ENCODE data around the gene RAD51B. TPM values are rescaled to one million over a fixed set of nuclear protein-coding genes. Genes with fewer than 3 reads are reported as not detected.

Gene RAD51B
- total RNA-seq, 4 donors from 2014 or later = 12.6 to 26.4 (median 16.7) TPM

DNA sequence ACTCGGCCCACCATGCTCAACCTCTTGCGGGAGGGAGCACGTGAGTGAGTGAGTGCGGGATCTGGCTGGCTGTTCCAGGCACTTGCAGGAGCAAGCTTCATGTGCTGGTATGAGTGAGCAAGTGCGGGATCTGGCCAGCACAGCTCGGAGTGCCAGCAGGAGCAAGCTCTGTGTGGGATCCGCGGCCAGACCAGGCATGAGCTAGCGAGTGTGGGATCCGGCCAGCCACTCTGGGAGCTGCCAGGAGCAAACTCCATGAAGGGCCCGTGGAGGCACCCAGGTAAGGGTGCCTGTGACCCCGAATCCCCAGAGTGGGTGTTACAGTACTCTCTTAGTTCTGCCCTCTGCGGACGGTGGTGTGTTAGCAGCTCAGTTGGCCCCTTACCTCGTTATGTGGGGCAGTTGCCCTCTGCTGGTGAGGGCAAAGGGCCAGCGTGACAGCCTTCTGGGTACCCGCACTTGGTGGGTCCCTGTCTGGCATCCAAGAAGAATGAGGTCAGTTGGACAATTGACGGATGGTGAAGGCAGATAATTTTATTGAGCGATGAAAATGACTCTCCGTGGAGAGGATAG, 38.3 kb downstream of the RAD51B start:
- Histone ChIP-seq H3K27me3 (no peaks in the 10 kb centered on the region), H3K27ac (no peak overlapping the region), H3K4me1 (no peaks in the 10 kb centered on the region), H3K9me3 (no peaks in the 10 kb centered on the region), H3K4me3 (no peak overlapping the region), H3K36me3 (no peaks in the 10 kb centered on the region)
- DNase-seq (ENCODE audit: low spot score in 2 of 2) = no peak
- 87 to 89% methylated on average over 12 to 20 of the region's 20 CpGs for WGBS, 2 donors
- TF ChIP-seq POLR2A (IDR thresholded peaks at IDR 0.05) = no peak
- TF ChIP-seq, protein P1, sequence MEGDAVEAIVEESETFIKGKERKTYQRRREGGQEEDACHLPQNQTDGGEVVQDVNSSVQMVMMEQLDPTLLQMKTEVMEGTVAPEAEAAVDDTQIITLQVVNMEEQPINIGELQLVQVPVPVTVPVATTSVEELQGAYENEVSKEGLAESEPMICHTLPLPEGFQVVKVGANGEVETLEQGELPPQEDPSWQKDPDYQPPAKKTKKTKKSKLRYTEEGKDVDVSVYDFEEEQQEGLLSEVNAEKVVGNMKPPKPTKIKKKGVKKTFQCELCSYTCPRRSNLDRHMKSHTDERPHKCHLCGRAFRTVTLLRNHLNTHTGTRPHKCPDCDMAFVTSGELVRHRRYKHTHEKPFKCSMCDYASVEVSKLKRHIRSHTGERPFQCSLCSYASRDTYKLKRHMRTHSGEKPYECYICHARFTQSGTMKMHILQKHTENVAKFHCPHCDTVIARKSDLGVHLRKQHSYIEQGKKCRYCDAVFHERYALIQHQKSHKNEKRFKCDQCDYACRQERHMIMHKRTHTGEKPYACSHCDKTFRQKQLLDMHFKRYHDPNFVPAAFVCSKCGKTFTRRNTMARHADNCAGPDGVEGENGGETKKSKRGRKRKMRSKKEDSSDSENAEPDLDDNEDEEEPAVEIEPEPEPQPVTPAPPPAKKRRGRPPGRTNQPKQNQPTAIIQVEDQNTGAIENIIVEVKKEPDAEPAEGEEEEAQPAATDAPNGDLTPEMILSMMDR (IDR thresholded peaks at IDR 0.05) = no peak
- TF ChIP-seq EP300 (IDR thresholded peaks at IDR 0.05) = no peak

DNA sequence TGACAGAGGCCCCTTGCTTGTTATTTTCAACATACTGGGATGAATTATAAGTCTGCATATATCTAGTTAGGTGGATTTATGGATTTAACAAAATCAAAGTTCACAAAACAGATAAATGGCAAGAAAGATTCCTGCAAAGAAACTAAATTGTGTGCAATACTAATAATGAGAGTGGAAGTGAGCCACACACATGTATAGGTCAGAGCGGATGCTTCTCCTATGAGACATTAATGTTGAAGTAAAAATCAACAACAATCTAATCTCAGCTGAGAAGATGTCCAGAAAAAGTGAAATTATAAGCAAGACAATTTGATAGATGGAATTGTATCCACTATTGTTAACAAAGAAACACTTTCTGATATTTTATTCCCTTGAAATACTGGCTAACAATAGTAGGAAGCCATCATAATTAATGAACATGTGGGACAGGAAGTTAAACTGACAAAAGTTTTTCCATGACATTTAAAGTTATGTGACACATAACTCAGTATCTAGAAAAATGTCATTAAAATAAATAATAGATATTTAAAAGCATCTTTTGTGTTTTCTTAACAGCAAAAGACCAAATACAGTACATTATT, 39.7 kb downstream of the RAD51B start:
- Histone ChIP-seq H3K9me3 (no peaks in the 10 kb centered on the region), H3K27ac (no peak overlapping the region), H3K4me3 (no peak overlapping the region), H3K36me3 (no peaks in the 10 kb centered on the region), H3K4me1 (no peaks in the 10 kb centered on the region), H3K27me3 (no peaks in the 10 kb centered on the region)
- DNase-seq (ENCODE audit: low spot score in 2 of 2) = no peak
- no peak for TF ChIP-seq EP300 (IDR thresholded peaks at IDR 0.05)
- TF ChIP-seq, protein P1 (IDR thresholded peaks at IDR 0.05) = no peak
- TF ChIP-seq POLR2A (IDR thresholded peaks at IDR 0.05) = no peak
- 86 to 91% methylated on average over 1 of the region's 1 CpG for WGBS, 2 donors

DNA sequence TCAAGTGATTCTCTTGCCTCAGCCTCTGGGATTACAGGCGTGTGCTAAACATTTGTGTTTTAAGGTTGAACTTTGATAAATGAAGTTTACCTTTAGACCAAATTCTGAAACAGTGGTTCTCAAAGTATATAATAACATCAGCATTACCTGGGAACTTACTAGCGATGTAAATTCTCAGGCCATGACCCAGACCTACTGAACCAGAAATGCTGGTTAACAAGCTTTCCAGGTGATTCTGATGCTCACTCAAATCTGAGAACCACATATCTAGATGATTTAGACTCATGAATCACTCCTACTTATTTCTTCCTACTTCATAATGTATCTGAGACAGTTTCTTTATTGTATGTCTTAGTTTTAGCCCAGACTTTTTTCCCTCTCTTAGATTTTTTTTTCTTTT, 43.6 kb downstream of the RAD51B start:
- WGBS, 2 donors = 94 to 98% methylated on average over 2 of the region's 2 CpGs
- no peaks in the 10 kb centered on the region for H3K27me3 ChIP-seq
- no peak for DNase-seq (ENCODE audit: low spot score in 2 of 2)

DNA sequence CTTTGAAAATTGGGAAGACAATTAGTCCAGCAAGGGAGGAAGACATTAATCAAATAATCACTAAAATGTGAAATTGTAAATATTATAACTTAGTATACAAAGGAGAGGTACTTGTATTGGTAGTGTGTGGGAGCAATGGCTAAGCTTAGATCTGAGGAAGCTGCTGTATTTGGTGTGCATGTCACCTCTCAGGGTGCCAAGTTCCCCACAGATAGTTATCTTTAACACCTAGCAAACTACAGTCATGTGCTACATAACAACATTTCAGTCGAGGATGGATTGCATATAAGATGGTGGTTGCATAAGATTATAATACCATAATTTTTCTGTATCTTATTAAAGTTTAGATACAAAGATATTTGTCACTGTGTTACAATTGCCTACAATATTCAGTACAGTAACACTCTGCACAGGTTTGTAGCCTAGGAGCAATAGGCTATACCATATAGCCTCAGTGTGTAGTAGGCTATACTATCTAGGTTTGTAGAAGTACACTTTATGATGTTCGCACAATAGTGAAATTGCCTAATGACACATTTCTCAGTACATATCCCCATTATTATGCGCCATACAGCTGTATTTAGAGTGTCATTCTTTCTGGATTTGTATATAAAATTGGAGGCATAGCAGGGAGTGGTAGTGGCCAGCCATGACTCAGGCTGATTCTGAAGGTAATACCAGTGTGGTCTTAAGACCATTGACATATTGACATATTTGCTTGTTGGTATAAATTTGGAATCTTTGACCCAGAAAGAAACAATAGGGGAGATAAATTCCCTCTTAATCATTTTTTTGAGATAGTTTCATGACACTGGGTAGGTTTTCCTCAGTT, 55.8 kb downstream of the RAD51B start:
- Histone ChIP-seq H3K4me1 (no peaks in the 10 kb centered on the region), H3K9me3 (no peaks in the 10 kb centered on the region), H3K36me3 (no peaks in the 10 kb centered on the region), H3K27ac (no peak overlapping the region), H3K4me3 (no peak overlapping the region), H3K27me3 (no peaks in the 10 kb centered on the region)
- TF ChIP-seq, protein P1 (IDR thresholded peaks at IDR 0.05) = no peak
- TF ChIP-seq EP300 (IDR thresholded peaks at IDR 0.05) (no peak), POLR2A (IDR thresholded peaks at IDR 0.05) (no peak)
- WGBS, 2 donors = 88 to 91% methylated on average over 3 of the region's 3 CpGs
- DNase-seq (ENCODE audit: low spot score in 2 of 2) = no peak

More for the DNA sequence above, 43.6 kb downstream of the RAD51B start:
- Histone ChIP-seq H3K9me3 (no peaks in the 10 kb centered on the region), H3K4me3 (no peak overlapping the region), H3K36me3 (peaks cover 0 to 6% (median 0%) of the 10 kb centered on the region in 3 donors), H3K27ac (no peak overlapping the region), H3K4me1 (no peaks in the 10 kb centered on the region)
- TF ChIP-seq POLR2A (IDR thresholded peaks at IDR 0.05) (no peak), EP300 (IDR thresholded peaks at IDR 0.05) (no peak)
- TF ChIP-seq, protein P1 (IDR thresholded peaks at IDR 0.05) = no peak

DNA sequence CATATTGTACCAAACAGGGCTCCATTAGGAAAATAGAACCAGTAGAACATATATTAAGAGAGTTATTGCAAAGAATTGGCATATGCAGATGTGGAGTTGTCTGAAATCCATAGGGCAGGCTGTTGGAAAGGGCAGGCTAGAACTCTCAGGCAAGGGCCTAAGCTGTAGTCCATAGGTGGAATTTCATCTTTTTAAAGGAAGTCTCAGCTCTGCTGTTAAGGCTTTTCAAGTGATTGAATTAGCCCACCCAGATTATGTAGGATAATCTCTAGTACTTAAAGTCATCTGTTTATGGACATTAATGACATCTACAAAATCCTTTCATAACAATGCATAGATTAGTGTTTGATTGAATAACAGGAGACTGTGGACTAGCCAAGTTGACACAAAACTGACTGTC, 59.4 kb downstream of the RAD51B start:
- H3K4me3 ChIP-seq = no peak overlapping the region
- no peak for DNase-seq (ENCODE audit: low spot score in 2 of 2)
- H3K36me3 ChIP-seq = no peaks in the 10 kb centered on the region
- H3K4me1 ChIP-seq = peaks cover 0 to 5% (median 0%) of the 10 kb centered on the region in 4 donors
- no peaks in the 10 kb centered on the region for H3K9me3 ChIP-seq
- no peaks in the 10 kb centered on the region for H3K27me3 ChIP-seq
- TF ChIP-seq EP300 (IDR thresholded peaks at IDR 0.05) (no peak), POLR2A (IDR thresholded peaks at IDR 0.05) (no peak)
- TF ChIP-seq, protein P1 (IDR thresholded peaks at IDR 0.05) = no peak
- H3K27ac ChIP-seq = no peak overlapping the region

All from tibial nerve (tissue), 4 donors.